ENCODE data around the gene PFN3.

The PFN3 gene

DNA sequence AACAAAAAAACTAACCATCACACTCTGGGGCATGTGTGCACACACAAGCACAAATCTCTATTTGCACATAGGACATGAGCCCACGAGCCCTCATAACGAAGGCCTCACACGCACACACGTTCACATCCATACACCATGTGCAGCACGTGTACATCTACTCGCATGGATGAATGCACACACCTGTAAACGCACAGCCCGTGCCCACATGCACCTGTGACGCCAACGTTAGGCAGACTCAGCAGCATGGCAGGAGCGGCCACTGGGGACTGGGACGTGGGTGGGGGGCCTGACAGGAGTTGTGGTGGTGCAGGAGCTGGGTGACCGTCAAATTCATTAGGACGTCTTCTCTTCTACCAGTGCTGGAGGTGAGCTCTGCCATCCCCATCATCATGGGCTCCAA is 13.1 kb downstream of the PFN3 start:
- no peak for ATAC-seq
- TF ChIP-seq TCF4 (CRISPR knock-in tag; IDR thresholded peaks at IDR 0.05; ENCODE audit: borderline replicate concordance) (no peak), ARNTL (CRISPR knock-in tag; IDR thresholded peaks at IDR 0.05; ENCODE audit: borderline replicate concordance, low read depth) (no peak), SNAI2 (CRISPR knock-in tag; IDR thresholded peaks at IDR 0.05) (no peak), PATZ1 (CRISPR knock-in tag; IDR thresholded peaks at IDR 0.05; ENCODE audit: borderline replicate concordance) (no peak), ZFP3 (CRISPR knock-in tag; IDR thresholded peaks at IDR 0.05) (no peak), PPARA (CRISPR knock-in tag; IDR thresholded peaks at IDR 0.05; ENCODE audit: borderline replicate concordance) (no peak), RARB (CRISPR knock-in tag; IDR thresholded peaks at IDR 0.05) (no peak), OSR1 (CRISPR knock-in tag; IDR thresholded peaks at IDR 0.05) (no peak), CSRNP3 (CRISPR knock-in tag; IDR thresholded peaks at IDR 0.05) (no peak), ZNF70 (CRISPR knock-in tag; IDR thresholded peaks at IDR 0.05) (no peak), CREB5 (CRISPR knock-in tag; IDR thresholded peaks at IDR 0.05; ENCODE audit: low read depth) (no peak), BACH2 (CRISPR knock-in tag; IDR thresholded peaks at IDR 0.05; ENCODE audit: borderline replicate concordance) (no peak), TOX (CRISPR knock-in tag; IDR thresholded peaks at IDR 0.05; ENCODE audit: borderline replicate concordance) (no peak), ZC3H10 (CRISPR knock-in tag; IDR thresholded peaks at IDR 0.05) (no peak), ZNF565 (CRISPR knock-in tag; conservative IDR thresholded peaks at IDR 0.05; ENCODE audit: low read depth) (no peak), CSDC2 (CRISPR knock-in tag; IDR thresholded peaks at IDR 0.05) (no peak), ZNF8 (CRISPR knock-in tag; IDR thresholded peaks at IDR 0.05) (no peak), ZFP30 (CRISPR knock-in tag; IDR thresholded peaks at IDR 0.05) (no peak), ISL1 (CRISPR knock-in tag; IDR thresholded peaks at IDR 0.05) (no peak)
- TF ChIP-seq, protein P1, sequence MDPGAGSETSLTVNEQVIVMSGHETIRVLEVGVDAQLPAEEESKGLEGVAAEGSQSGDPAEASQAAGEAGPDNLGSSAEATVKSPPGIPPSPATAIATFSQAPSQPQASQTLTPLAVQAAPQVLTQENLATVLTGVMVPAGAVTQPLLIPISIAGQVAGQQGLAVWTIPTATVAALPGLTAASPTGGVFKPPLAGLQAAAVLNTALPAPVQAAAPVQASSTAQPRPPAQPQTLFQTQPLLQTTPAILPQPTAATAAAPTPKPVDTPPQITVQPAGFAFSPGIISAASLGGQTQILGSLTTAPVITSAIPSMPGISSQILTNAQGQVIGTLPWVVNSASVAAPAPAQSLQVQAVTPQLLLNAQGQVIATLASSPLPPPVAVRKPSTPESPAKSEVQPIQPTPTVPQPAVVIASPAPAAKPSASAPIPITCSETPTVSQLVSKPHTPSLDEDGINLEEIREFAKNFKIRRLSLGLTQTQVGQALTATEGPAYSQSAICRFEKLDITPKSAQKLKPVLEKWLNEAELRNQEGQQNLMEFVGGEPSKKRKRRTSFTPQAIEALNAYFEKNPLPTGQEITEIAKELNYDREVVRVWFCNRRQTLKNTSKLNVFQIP (CRISPR knock-in tag; IDR thresholded peaks at IDR 0.05; ENCODE audit: borderline replicate concordance, low read depth): no peak

DNA sequence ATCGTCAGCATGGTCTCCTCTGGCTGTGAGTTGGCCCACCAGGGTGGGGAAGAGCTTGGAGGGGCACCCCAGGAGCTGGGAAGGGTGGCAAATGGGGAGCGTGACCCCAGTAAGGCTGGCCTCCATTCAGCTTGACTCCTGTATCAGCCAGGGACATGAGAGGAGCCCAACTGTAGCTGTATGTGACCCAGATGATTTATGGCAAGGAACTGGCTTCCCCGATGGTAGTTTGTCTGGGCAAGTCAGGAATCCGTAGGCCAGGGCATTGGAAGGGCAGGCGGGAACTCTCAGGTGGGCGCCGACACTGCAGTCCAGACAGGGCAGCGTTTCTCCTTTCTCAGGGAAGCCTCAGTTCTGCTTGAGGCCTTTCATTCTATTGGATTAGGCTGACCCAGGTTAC is 13.9 kb downstream of the PFN3 start:
- TF ChIP-seq ARNTL (CRISPR knock-in tag; IDR thresholded peaks at IDR 0.05; ENCODE audit: borderline replicate concordance, low read depth): no peak
- TF ChIP-seq CSRNP3 (CRISPR knock-in tag; IDR thresholded peaks at IDR 0.05): no peak
- TF ChIP-seq ZNF8 (CRISPR knock-in tag; IDR thresholded peaks at IDR 0.05): no peak
- TF ChIP-seq ZNF70 (CRISPR knock-in tag; IDR thresholded peaks at IDR 0.05): no peak
- ATAC-seq: no peak

DNA sequence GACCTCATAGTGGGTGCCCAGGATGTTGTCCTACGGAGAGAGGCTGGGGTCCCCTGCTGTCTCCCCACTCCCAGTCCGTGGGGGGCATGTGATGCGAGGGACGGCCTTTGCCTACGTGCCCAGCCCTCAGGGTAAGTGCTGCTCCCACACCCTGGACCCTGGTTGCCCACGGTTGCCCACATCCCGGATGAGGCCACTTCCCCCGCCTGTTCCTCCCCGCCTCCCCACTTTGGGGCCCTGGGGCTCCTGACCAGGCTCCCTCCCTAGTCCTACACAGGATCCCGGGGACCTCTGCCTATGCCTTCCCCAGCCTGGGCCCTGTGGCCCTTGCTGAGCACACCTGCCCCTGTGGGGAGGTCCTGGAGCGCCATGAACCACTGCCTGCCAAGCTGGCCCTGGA is 14.7 kb downstream of the PFN3 start:
- ATAC-seq: no peak
- no peak for TF ChIP-seq PATZ1 (CRISPR knock-in tag; IDR thresholded peaks at IDR 0.05; ENCODE audit: borderline replicate concordance)
- TF ChIP-seq, protein P1 (CRISPR knock-in tag; IDR thresholded peaks at IDR 0.05; ENCODE audit: borderline replicate concordance, low read depth): no peak
- TF ChIP-seq ZC3H10 (CRISPR knock-in tag; IDR thresholded peaks at IDR 0.05): no peak
- no peak for TF ChIP-seq RARB (CRISPR knock-in tag; IDR thresholded peaks at IDR 0.05)
- TF ChIP-seq ARNTL (CRISPR knock-in tag; IDR thresholded peaks at IDR 0.05; ENCODE audit: borderline replicate concordance, low read depth): no peak
- TF ChIP-seq SNAI2 (CRISPR knock-in tag; IDR thresholded peaks at IDR 0.05): no peak
- TF ChIP-seq CSDC2 (CRISPR knock-in tag; IDR thresholded peaks at IDR 0.05): no peak
- TF ChIP-seq BACH2 (CRISPR knock-in tag; IDR thresholded peaks at IDR 0.05; ENCODE audit: borderline replicate concordance): no peak
- no peak for TF ChIP-seq ISL1 (CRISPR knock-in tag; IDR thresholded peaks at IDR 0.05)
- no peak for TF ChIP-seq PPARA (CRISPR knock-in tag; IDR thresholded peaks at IDR 0.05; ENCODE audit: borderline replicate concordance)
- no peak for TF ChIP-seq ESRRG (CRISPR knock-in tag; IDR thresholded peaks at IDR 0.05)
- no peak for TF ChIP-seq ZFP3 (CRISPR knock-in tag; IDR thresholded peaks at IDR 0.05)
- TF ChIP-seq CSRNP3 (CRISPR knock-in tag; IDR thresholded peaks at IDR 0.05): no peak

All from SK-N-SH treated with all-trans-retinoic acid at 6 μM for 48 hours (cell line).